ENCODE data around the gene HACD2. TPM values are rescaled to one million over a fixed set of nuclear protein-coding genes. Genes with fewer than 3 reads are reported as not detected.
A peak's percentile ranks its signal among the peaks of the same experiment; 100 is the strongest.

HACD2 gene
- total RNA-seq, 1 donor from 2014 or later, result 13.9 TPM

DNA sequence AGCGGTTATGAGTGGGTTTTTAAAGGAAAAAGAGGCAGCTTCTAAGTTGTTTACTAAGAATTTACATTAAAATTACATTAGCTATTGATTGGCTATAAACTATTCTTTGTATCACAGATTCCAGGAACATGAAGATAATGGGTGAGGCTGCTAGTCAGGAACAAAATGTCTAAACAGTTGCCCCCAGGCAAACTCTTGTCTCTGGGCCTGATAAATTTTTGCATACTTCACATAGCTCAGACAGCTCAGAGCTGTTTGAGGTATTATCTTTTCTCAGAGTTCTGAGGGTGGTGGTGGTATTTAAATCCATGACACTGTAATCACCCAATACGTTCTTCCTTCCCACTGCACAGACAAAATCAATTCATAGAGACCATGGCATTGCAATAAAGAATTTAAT lies 2.1 kb upstream of the HACD2 start:
- Mint-ChIP-seq H3K27ac (ENCODE audit: unreplicated experiment) (no peak overlapping the region), H3K36me3 (ENCODE audit: low read depth, unreplicated experiment) (peaks cover 32% of the 10 kb centered on the region), H3K4me3 (ENCODE audit: unreplicated experiment) (peak overlapping the region; percentile 24), H3K27me3 (ENCODE audit: unreplicated experiment) (peaks cover 5% of the 10 kb centered on the region), H3K9me3 (ENCODE audit: unreplicated experiment) (peaks cover 21% of the 10 kb centered on the region), H3K4me1 (ENCODE audit: unreplicated experiment) (peaks cover 4% of the 10 kb centered on the region)
- DNase-seq (ENCODE audit: low spot score), result no peak
- TF ChIP-seq, protein P1, sequence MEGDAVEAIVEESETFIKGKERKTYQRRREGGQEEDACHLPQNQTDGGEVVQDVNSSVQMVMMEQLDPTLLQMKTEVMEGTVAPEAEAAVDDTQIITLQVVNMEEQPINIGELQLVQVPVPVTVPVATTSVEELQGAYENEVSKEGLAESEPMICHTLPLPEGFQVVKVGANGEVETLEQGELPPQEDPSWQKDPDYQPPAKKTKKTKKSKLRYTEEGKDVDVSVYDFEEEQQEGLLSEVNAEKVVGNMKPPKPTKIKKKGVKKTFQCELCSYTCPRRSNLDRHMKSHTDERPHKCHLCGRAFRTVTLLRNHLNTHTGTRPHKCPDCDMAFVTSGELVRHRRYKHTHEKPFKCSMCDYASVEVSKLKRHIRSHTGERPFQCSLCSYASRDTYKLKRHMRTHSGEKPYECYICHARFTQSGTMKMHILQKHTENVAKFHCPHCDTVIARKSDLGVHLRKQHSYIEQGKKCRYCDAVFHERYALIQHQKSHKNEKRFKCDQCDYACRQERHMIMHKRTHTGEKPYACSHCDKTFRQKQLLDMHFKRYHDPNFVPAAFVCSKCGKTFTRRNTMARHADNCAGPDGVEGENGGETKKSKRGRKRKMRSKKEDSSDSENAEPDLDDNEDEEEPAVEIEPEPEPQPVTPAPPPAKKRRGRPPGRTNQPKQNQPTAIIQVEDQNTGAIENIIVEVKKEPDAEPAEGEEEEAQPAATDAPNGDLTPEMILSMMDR (IDR thresholded peaks at IDR 0.05; ENCODE audit: unreplicated experiment), result no peak

DNA sequence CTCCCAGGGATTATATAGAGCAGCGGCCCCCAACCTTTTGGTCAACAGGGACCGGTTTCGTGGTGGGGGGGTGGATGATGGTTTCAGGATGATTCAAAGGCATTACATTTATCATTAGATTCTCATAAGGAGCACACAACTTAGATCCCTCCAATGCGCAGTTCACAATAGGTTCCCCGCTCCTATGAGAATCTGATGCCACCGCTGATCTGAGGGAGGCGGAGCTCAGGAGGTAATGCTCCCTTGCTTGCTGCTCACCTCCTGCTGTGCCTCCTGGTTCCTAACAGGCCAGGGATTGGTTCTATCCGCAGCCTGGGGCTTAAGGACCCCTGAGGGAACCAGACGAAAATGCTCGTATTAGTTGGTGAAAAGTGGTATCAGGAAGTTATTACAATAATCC lies 1.3 kb upstream of the HACD2 start:
- Mint-ChIP-seq H3K27ac (ENCODE audit: unreplicated experiment) (no peak overlapping the region), H3K27me3 (ENCODE audit: unreplicated experiment) (no peaks in the 10 kb centered on the region), H3K9me3 (ENCODE audit: unreplicated experiment) (peaks cover 14% of the 10 kb centered on the region), H3K4me1 (ENCODE audit: unreplicated experiment) (peaks cover 4% of the 10 kb centered on the region), H3K4me3 (ENCODE audit: unreplicated experiment) (no peak overlapping the region), H3K36me3 (ENCODE audit: low read depth, unreplicated experiment) (peaks cover 27% of the 10 kb centered on the region)
- TF ChIP-seq, protein P1 (IDR thresholded peaks at IDR 0.05; ENCODE audit: unreplicated experiment), result no peak
- peak; percentile 28 for DNase-seq (ENCODE audit: low spot score)

DNA sequence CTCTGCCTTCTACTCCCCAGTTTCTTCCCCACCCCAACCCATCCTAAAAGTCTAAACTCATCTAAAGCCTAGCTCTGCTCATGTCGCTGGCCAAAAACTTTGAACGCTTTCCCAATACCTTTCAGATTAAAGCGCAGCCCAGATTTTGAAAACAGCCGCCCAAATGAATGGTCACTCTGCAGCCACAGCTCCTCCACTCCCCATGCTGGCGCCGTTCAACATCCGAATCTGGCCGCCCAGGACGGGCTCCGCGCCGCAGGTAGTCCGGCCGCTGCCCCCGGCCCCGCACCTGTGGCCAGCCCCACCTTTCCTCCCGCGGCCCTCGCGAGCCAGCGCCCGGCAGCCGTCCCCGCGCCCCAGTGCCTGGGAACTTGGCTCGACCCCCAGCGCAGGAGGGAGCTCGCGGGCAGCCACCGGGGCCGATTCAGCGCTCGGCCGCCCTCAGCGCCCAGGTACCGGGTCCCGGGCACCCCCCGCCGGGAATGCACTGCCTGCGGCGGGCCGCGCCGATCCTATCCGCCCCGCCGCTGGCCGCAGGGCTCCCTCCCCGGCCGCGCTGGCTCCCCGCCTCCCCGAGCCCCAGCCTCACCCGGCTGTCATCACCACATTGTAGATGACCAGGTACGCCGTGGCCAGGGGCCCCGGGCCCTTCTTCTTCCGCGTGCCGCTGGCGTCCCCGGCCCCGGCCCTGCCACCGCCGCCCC lies 417 bp downstream of the HACD2 start:
- Mint-ChIP-seq H3K4me3 (ENCODE audit: unreplicated experiment) (peak overlapping the region; percentile 96), H3K4me1 (ENCODE audit: unreplicated experiment) (peaks cover 4% of the 10 kb centered on the region), H3K9me3 (ENCODE audit: unreplicated experiment) (peaks cover 4% of the 10 kb centered on the region), H3K27me3 (ENCODE audit: unreplicated experiment) (no peaks in the 10 kb centered on the region), H3K27ac (ENCODE audit: unreplicated experiment) (no peak overlapping the region), H3K36me3 (ENCODE audit: low read depth, unreplicated experiment) (peaks cover 14% of the 10 kb centered on the region)
- TF ChIP-seq, protein P1 (IDR thresholded peaks at IDR 0.05; ENCODE audit: unreplicated experiment), result no peak
- peak; percentile 53 for DNase-seq (ENCODE audit: low spot score)

DNA sequence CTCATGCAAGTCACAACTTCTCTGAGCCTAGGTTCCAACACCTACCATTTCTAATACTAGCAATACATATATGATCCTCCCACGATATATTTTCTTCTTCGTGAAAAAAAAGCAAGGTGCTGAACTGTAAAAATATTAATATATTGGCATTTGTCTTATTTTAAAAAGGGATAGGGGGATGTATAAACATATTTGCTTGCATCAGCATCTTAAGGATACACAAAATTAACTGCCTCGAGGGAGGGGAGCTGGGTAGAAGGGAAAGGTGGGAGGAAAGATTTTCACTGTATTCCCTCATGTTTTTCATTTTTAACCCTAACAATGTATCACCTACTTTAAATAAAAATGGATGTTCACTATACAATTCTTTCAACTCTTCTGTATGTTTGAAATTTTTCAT lies 1.3 kb downstream of the HACD2 start:
- Mint-ChIP-seq H3K9me3 (ENCODE audit: unreplicated experiment) (peaks cover 4% of the 10 kb centered on the region), H3K27me3 (ENCODE audit: unreplicated experiment) (no peaks in the 10 kb centered on the region)
- TF ChIP-seq, protein P1 (IDR thresholded peaks at IDR 0.05; ENCODE audit: unreplicated experiment), result no peak

DNA sequence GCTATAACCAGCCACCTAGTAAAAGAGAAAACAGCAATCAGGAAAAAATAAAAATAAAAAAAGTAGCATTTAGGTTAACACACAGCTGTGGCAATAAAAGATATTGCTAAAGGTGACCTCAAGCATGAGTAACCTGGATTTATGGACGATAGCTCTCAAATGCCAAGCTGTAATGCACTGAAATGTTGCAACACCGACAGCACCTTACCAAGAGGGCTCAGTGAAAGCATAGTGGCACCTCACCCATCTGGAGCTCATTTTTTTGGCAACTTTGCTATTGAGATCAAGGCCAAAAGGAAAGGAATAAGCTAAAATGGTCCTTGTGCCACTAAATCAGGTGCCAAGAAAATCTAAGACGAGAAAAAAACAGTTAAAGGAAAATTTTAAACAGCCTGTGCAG lies 2.5 kb downstream of the HACD2 start:
- DNase-seq (ENCODE audit: low spot score), result no peak
- H3K9me3 Mint-ChIP-seq (ENCODE audit: unreplicated experiment), result no peaks in the 10 kb centered on the region
- no peak overlapping the region for H3K27ac Mint-ChIP-seq (ENCODE audit: unreplicated experiment)
- peaks cover 12% of the 10 kb centered on the region for H3K4me1 Mint-ChIP-seq (ENCODE audit: unreplicated experiment)
- H3K27me3 Mint-ChIP-seq (ENCODE audit: unreplicated experiment), result no peaks in the 10 kb centered on the region
- peaks cover 4% of the 10 kb centered on the region for H3K36me3 Mint-ChIP-seq (ENCODE audit: low read depth, unreplicated experiment)
- TF ChIP-seq, protein P1 (IDR thresholded peaks at IDR 0.05; ENCODE audit: unreplicated experiment), result no peak
- H3K4me3 Mint-ChIP-seq (ENCODE audit: unreplicated experiment), result no peak overlapping the region

More for the DNA sequence above, 1.3 kb downstream of the HACD2 start:
- peaks cover 7% of the 10 kb centered on the region for H3K36me3 Mint-ChIP-seq (ENCODE audit: low read depth, unreplicated experiment)
- H3K4me1 Mint-ChIP-seq (ENCODE audit: unreplicated experiment), result peaks cover 6% of the 10 kb centered on the region
- H3K27ac Mint-ChIP-seq (ENCODE audit: unreplicated experiment), result no peak overlapping the region
- H3K4me3 Mint-ChIP-seq (ENCODE audit: unreplicated experiment), result no peak overlapping the region
- no peak for DNase-seq (ENCODE audit: low spot score)

Measured in endothelial cell (in vitro differentiated cells).